Cardiac fibroblast (primary cell): Measurements from ENCODE around the gene SPACA7.

Source experiments
- DNase-seq, 2 donors: peaks; one replicate each; pipeline versions ENCODE4 v3.0.0 to v3.0.0-alpha.2; 2010; ENCODE audit warnings: low read depth in 2 of 2
- H3K4me3 ChIP-seq, 2 donors: replicated peaks in 1 of 2; 1 replicate in 1 of 2; 2 replicates in 1 of 2; pipeline ENCODE4 v1.5.1; 2011; ENCODE audit warnings: low read depth in 2 of 2, low read length in 2 of 2, mild to moderate bottlenecking in 2 of 2, moderate library complexity in 1 of 2
- TF ChIP-seq, protein P1 (sequence below): IDR thresholded peaks from one replicate; pipeline ENCODE4 v1.5.1; 2011; ENCODE audit warnings: low read depth, mild to moderate bottlenecking, low read length, inconsistent platforms

SPACA7 gene

DNA sequence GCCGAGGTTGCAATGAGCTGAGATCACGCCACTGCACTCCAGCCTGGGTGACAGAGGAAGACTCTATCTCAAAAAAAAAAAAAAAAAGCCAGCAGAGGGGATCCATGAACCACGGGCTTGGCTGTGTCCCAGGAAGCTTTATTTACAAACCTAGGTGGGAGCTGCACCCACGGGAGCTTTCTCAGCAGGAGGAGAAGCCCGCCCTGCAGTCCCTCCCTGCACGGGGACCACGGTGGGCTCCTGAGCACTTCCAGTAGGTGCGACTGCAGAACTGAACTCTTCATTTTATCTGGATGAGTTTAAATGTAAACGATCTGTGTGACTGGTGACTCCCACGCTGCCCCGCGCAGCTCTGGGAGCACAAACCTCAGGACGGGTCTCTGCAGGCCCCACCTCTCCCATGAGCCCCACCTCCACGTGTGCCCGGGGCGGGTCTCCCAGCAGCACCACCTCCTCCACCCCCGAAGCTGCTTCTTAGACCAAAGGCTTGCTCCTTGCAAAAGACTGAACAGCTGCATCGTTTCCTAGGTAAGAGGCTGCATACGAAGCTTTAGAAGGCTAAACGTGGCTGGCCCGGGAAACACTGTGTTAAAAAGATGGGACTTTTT is 66.4 kb downstream of the SPACA7 start:
- DNase-seq, result no peak
- no peak overlapping the region for H3K4me3 ChIP-seq
- TF ChIP-seq, protein P1, sequence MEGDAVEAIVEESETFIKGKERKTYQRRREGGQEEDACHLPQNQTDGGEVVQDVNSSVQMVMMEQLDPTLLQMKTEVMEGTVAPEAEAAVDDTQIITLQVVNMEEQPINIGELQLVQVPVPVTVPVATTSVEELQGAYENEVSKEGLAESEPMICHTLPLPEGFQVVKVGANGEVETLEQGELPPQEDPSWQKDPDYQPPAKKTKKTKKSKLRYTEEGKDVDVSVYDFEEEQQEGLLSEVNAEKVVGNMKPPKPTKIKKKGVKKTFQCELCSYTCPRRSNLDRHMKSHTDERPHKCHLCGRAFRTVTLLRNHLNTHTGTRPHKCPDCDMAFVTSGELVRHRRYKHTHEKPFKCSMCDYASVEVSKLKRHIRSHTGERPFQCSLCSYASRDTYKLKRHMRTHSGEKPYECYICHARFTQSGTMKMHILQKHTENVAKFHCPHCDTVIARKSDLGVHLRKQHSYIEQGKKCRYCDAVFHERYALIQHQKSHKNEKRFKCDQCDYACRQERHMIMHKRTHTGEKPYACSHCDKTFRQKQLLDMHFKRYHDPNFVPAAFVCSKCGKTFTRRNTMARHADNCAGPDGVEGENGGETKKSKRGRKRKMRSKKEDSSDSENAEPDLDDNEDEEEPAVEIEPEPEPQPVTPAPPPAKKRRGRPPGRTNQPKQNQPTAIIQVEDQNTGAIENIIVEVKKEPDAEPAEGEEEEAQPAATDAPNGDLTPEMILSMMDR, result no peak

DNA sequence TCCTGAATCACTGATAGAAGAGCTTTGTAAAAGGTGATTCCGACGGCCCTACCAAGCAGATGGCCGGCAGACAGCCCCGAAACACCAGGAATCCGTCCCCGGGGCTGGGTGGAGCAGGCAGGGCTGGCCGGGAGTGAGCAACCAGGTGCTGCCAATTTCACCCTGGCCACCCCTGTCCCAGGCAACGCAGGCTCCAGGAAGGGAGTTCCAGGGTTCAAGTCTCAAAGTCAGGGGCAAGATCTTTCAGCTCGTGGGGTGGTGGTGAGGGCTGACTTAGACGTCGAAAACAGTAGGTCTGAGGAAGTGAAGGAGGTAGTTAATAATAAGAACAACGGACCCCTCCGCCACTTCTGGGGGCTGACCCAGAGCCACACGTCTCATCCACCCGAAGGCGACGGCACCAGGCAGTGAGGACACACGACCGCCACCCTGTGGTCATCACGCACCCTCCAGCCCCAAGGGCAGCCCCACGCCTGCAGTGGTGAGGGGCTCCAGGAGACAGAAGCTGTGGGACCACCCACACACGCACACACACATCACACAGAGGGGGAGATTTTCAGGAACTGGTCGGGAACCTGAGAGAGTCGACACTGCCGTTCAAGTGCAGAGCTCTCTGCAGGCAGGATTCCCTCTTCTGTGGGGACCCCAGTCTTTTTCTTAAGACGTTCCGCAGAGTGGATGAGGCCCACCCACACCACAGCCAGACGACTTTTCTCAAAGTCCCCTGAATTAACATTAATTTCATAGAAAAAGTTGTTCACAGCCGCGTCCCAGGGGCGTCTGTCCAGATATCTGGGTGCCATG is 67.2 kb downstream of the SPACA7 start:
- peak in 1 of 2 donors; percentile 2 for DNase-seq
- TF ChIP-seq, protein P1, result peak; percentile 47
- H3K4me3 ChIP-seq, result no peak overlapping the region

DNA sequence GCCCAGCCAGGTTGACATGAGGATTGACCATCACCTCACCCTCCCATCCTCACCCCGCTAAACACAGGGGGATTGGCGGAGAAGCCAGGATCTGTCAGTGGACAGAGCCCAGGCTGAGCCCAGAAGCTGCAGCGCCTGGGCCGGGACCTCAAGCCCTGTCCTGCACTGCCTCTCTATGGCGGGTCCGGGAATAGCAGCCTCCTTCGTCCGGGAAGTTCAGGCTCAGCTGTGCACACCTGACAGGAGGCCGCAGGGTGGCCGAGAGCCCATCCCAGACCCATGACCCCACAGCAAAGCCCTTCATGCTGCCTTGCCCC is 67.8 kb downstream of the SPACA7 start:
- TF ChIP-seq, protein P1, result peak; percentile 91
- peak; percentile 59 to 60 for DNase-seq
- no peak overlapping the region for H3K4me3 ChIP-seq

DNA sequence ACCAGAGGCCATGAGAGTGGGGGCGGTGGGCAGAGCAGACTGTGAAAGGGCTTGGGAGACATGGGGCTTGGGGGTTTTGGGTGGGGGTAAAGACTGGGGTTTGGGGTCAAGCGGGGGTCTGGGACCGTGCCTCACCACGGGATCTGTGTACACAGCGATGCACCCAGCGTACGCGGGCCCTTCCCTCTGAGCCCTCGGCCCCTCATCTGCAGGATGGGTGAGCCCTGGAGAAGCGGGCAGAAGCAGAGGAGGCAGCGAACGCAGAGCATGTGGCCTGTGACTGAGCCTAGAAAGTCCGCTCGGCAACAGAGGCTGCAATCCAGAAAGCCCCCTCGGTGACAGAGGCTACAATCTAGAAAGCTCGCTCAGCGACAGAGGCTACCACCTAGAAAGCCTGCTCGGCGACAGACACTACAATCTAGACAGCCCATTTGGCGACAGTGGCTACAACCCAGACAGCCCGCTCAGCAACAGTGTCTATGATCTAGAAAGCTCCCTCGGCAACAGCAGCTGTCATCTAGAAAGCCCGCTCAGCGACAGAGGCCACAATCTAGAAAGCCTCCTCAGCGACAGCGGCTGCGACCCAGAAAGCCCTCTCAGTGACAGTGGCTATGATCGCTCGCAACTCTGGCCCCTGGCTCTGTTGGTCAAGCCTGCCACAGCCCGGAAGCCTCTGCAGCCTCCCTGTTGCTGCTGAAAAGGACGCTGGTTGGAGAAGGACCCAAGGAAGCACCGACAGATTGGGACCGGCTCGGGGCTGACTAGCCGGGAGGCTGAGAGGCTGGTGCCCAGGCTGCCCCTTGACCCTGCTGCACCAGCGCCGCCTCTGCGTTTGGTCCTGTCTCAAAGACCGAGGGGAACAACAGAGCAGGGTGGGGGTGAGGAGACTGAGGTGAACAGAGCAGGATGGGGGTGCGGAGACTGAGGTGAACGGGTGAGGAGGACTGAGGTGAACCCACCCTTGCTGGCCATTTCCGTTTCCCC is 68.6 kb downstream of the SPACA7 start:
- DNase-seq, result no peak
- no peak overlapping the region for H3K4me3 ChIP-seq
- TF ChIP-seq, protein P1, result no peak

DNA sequence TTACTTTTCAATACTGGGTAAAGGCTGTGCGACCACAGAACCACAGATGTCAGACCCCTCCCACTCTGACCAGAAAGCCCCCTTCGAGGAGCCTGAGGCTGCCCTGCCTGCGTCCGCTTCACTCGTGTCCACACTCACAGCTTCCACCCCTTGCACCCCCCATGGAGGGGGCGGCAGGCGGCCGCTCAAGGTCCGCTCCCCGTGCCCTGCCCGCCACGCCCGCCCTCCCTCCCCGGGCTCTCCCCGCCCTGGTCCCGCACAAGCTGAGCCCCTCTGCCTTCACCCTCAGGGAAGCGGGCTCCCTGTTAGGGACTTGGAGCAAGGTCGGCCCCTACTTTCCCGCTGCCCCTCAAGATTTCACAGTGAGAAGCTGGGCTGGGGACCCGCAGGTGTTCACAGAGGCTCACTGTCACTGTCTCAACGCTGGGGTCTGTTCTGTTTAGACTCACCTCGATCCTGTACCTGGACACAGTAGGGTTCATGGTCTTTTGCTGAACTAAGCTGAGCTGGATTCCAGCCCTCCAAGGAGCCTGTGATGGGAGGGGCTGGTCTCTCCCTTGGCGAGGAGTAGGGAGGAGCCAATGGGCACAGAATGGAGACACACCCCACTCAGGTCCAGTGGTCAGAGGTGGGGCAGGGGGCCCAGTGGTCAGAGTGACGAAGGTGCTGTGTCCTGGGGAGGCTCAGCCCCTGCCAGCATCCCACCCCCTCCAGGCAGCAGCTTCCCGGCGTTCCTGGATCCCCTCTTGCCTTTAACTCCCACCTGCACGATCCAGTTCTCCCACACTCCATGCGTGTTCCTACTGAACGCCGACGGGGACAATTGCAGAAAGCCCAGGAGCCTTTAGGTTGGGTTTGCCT is 69.5 kb downstream of the SPACA7 start:
- DNase-seq, result no peak
- TF ChIP-seq, protein P1, result no peak
- H3K4me3 ChIP-seq, result no peak overlapping the region

DNA sequence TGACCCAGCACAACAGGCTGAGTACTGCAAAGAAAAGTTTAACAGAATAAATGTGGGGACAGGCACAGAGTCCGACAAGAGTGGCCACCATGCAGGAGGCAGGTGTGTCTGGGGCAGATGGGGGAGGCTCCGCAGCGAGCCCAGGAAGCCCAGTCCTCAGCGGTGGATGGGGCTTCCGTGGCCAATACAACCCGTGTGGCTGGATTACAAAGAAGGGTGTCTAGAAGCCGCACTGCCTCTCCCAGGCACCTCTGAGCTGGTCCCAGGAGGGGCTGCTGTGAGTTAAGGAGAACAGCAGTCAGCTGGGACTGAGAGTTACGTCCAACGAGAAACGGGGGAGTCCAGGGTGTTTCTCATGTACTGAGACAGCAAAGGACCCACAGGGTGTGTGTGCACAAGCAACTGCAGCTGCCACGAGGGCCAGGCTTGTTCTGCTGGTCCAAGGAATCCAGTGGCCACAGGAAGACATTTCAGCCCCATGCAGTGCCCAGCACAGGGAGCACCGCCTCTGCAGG is 70.2 kb downstream of the SPACA7 start:
- no peak for DNase-seq
- TF ChIP-seq, protein P1, result no peak
- H3K4me3 ChIP-seq, result no peak overlapping the region
